NCI-H2227 (cell line): ENCODE results near the gene TTF2.
"Not testable (repeated sequence)": the region's sequence is repeated elsewhere in the genome, so short reads cannot be mapped to it uniquely, and the experiment has no call there.

Source experiments
- DNase-seq: peaks from one replicate; lab custom pipeline; 2025; ENCODE audit not compliant: unreplicated experiment; lab: John Stamatoyannopoulos, UW

The TTF2 gene

DNA sequence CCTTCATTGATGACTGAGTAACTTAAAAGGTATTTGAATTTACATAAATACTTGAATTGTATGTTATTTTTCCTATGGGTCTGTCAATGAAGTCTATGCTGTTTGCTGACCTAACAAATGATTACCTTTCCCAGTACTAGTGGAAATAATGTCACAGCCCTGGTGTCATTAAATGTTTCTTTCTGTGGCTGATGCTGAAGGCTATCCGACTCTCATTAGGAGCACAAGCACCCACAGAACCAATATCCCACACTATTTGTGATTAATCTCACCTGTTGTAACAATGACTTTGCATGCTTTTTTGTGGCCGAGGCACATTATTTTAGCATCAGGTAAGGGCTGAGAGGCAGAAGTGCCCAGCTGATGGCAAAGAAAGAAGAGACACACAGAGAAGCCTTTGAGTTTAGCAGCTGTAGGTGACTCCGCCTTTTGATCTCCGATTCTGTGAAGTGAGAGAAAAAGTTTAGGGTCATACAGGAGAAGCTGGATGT is 87.3 kb downstream of the TTF2 start:
- no peak for DNase-seq

GRCh38 chr1:117147856-117148588 is 87.9 kb downstream of the TTF2 start:
- DNase-seq, result peak; percentile 12

- DNase-seq, result no peak
Observed at GRCh38 chr1:117150316-117150715, 90.2 kb downstream of the TTF2 start.

DNA sequence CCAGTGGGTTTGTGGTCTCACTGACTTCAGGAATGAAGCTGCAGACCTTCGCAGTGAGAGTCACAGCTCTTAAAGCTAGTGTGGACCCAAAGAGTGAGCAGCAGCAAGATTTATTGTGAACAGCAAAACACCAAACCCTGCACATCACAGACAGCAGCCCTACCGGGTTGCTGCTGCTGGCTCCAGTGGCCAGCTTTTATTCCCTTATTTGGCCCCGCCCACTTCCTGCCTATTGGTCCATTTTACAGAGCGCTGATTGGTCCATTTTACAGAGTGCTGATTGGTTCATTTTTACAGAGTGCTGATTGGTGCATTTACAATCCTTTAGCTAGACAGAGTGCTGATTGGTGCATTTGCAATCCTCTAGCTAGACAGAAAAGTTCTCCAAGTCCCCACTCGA is 91.2 kb downstream of the TTF2 start:
- not testable (repeated sequence) for DNase-seq
